NCI-H2171 (cell line): ENCODE measurements around the gene PRPSAP2.
A peak's percentile ranks its signal among the peaks of the same experiment; 100 is the strongest.
"Not testable (repeated sequence)": the region's sequence is repeated elsewhere in the genome, so short reads cannot be mapped to it uniquely, and the experiment has no call there.

Experiments
- DNase-seq: peaks from one replicate; lab custom pipeline; 2025; lab: John Stamatoyannopoulos, UW

PRPSAP2 gene

GRCh38 chr17:18857864-18858566 is at the start of gene PRPSAP2:
TSS of gene PRPSAP2 (plus strand) at chr17:18858131. CDS start at chr17:18865834, 7,703 bp downstream.
- peak; percentile 99 for DNase-seq

GRCh38 chr17:18815924-18816323 is 42.0 kb upstream of the PRPSAP2 start:
- not testable (repeated sequence) for DNase-seq

- peak; percentile 45 for DNase-seq
These were observed 41.2 kb upstream of the PRPSAP2 start for GRCh38 chr17:18816489-18817371.

- not testable (repeated sequence) for DNase-seq
These were observed 36.5 kb upstream of the PRPSAP2 start for GRCh38 chr17:18821430-18821829.

- DNase-seq = not testable (repeated sequence)
These were observed 30.3 kb upstream of the PRPSAP2 start for GRCh38 chr17:18827613-18828012.

- DNase-seq = no peak
These were observed 9.4 kb upstream of the PRPSAP2 start for GRCh38 chr17:18848501-18848900.

- DNase-seq = no peak
These were observed 7.3 kb upstream of the PRPSAP2 start for GRCh38 chr17:18850679-18851078.

GRCh38 chr17:18851201-18851600 is 6.7 kb upstream of the PRPSAP2 start:
- no peak for DNase-seq

GRCh38 chr17:18854956-18855355 is 3.0 kb upstream of the PRPSAP2 start:
- DNase-seq = no peak

- peak; percentile 96 for DNase-seq
These were observed 1.9 kb upstream of the PRPSAP2 start for GRCh38 chr17:18855831-18856569.

- no peak for DNase-seq
These were observed 1.4 kb upstream of the PRPSAP2 start for GRCh38 chr17:18856570-18856915.

GRCh38 chr17:18858567-18859245 is 775 bp downstream of the PRPSAP2 start:
- DNase-seq = no peak

- DNase-seq = no peak
These were observed 1.3 kb downstream of the PRPSAP2 start for GRCh38 chr17:18859256-18859655.

GRCh38 chr17:18860161-18860972 is 2.4 kb downstream of the PRPSAP2 start:
- no peak for DNase-seq

- DNase-seq = no peak
These were observed 4.1 kb downstream of the PRPSAP2 start for GRCh38 chr17:18862011-18862410.

GRCh38 chr17:18864996-18865395 is 7.1 kb downstream of the PRPSAP2 start:
- DNase-seq = not testable (repeated sequence)

GRCh38 chr17:18866866-18867813 is 9.2 kb downstream of the PRPSAP2 start:
- no peak for DNase-seq

- no peak for DNase-seq
These were observed 19.2 kb downstream of the PRPSAP2 start for GRCh38 chr17:18877104-18877645.

GRCh38 chr17:18888766-18889290 is 30.9 kb downstream of the PRPSAP2 start:
- no peak for DNase-seq
